ENCODE results near the gene KDR.

KDR gene

DNA sequence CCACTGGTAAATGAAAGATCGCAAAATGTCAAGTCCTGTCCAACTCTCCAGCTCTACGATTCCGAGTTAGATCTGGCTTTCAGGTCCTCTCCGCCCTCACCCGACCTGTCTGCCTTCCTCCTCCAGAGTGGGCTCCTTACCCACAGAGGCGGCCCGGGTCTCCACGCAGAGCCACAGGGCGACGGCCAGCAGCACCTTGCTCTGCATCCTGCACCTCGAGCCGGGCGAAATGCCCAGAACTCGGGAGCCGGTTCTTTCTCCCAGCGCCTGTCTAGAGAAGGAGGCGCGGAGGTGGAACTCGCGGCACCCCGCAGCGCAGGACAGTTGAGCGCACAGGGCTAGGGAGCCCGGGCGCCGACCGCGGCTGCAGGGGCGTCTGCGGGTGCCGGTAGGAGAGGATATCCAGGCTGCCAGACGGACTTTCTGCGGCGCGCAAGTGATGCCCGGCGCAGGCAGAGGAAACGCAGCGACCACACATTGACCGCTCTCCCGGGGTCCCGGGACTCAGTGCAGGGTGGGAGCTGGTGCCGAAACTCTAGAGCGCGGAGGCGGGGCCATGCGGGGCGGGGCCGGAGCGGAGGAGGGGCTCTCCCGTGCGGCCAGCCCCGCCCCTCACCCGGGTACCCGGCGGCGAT lies at the start of gene KDR:
TSS of gene KDR (minus strand) at position 509 of the 635 bp plus-strand sequence. CDS start at position 207, 302 bp downstream.
- DNase-seq, result no peak

DNA sequence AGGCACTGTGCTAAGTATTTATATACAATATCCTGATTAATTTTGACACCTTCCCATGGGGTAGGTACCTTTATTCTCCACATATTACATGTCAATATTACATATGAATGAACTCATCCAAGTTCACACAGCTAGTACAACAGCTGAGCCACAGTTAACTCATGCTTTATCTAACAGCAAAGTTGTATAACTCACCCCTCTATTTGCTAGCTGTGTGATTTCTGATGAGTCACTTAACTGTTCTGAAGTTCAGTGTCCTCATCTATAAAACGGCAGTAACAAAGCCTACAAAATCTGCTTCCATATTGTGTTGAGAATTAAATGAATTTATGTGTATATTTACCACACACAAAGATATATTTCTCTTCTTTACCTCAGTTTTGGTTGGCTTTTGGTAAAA lies 48.2 kb upstream of the KDR start:
- DNase-seq, result no peak

DNA sequence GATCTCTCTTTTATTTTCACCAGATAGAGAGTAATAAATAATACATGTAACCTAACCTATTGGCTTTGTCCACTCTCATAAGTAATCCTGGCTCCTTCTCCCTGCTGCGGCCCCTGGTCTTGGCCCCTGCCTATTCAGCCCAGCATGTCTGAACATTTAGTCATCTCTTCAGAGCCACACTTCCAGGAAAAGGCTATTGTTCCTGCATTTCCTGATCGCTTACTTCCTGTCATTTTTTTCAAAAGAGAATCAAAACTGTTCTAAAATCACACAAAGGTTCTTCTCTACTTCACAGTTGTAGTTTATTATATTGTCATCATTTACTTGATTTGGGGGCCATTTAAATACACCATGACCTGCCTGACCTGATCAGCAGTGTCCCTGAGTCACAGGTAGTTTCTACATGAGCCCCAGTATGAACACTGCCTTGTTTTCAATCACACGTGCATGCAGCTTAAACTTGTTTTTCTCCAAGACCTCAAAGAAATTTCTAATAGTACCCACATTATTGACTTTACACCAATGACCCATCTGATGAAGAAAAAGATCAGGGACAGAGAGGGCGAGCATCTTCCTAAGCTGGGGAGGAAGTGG lies 47.4 kb upstream of the KDR start:
- no peak for DNase-seq

DNA sequence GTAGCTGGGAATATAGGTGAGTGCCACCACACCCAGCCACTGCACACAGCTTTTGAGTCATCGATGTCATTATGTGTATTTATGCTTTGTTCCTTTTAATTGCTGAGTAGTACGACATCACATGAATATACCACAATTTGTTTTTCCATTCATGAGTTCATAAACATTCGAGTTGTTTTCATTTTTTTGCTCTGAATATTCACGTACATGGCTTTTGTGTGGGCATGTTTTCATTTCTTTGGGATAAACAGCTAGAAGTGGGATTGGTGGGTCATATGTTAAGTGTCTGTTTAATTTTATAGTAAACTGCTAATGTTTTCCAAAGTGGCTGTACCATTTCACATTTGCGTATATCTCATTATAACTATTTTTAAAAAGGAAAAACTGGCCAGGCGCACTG lies 45.1 kb upstream of the KDR start:
- DNase-seq, result no peak

DNA sequence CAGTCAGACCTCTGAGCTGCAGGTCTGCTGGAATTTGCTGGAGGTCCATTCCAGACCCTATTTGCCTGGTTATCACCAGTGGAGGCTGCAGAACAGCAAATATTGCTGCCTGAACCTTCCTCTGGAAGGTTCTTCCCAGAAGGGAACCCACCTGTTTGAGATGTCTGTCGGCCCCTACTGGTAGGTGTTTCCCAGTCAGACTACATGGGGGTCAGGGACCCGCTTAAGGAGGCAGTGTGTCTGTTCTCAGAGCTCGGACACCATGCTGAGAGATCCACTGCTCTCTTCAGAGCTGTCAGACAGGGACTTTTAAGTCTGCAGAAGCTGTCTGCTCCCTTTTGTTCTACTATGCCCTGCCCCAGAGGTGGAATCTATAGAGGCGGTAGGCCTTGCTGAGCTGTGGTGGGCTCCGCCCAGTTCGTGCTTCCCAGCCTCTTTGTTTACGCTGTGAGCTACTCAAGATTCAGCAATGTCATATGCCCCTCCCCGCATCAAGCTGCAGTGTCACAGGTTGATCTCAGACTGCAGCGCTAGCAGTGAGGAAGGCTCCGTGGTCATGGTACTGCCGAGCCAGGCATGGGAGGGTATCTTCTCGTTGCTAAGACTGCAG lies 44.1 kb upstream of the KDR start:
- DNase-seq, result no peak

DNA sequence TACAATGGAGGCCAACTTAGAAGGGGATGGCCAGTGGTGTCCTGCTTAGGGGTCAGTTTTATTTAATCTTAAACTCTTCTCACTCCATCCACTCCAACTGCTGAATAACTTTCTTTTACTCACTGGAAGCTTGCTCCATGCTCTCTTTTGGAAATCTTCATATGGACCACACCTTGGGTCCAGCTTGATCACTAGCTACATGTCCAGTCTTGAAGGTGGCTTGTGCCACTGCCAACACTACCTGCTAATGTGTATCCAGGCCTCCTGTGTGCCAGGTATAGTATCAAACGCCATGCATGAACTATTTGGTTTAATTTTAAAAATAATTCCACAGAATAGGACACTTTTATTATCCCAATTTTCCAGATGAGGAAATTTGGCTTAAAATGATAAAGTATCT lies 37.0 kb upstream of the KDR start:
- no peak for DNase-seq

DNA sequence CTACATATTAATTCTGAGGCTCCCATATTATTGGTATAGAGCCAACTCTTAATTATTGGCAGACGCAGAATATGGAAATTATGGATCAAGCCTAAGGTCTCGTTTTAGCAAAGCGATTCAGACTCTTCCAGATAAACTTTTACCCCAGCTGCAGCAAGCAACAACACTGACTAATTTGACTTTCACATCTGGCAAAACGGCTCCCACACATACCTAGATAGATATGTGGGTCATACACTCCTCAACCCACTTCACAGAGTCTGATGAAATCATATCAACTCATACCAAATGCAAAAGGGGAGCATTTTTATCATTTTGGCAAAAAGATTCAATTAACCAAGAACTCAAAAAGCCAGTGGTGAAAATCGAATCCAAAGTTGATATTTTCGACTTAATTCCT lies 36.3 kb upstream of the KDR start:
- DNase-seq, result no peak

DNA sequence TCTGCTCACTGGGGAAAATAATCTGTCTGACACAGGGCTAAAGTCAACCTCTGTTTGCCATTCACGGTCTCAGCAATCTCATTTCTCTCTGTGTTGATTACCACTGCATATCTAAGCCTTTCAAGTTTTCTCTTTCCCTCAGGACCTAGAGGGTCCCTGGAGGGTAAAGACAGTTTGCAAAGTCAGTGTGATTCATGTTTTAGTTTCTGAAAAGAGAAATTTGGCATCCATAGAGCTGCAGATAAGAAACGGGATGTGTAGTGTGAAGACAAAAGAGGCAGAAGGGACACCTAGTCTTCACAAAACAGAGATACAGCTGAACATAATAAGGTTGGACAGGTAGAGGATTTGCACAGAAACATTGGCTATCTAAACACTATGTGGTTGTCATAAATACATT lies 34.5 kb upstream of the KDR start:
- DNase-seq, result no peak

DNA sequence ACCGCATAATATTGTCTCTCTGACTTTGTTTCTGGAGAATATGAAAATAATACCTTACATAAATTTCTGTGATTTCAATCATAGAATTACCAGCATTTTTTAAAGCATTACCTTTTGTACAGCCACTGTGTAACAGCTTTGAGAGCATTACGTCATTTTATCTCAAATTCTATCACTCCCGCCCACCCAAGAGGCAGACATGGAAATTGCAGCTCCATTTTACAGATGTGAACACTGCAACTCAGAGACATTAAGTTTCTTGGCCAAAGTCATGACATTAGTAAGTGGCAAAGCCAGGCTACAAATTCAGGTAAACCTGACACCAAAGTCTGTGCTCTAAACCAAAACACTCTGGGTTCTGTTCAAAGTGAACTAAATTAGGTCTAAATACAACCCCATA lies 33.6 kb upstream of the KDR start:
- no peak for DNase-seq

DNA sequence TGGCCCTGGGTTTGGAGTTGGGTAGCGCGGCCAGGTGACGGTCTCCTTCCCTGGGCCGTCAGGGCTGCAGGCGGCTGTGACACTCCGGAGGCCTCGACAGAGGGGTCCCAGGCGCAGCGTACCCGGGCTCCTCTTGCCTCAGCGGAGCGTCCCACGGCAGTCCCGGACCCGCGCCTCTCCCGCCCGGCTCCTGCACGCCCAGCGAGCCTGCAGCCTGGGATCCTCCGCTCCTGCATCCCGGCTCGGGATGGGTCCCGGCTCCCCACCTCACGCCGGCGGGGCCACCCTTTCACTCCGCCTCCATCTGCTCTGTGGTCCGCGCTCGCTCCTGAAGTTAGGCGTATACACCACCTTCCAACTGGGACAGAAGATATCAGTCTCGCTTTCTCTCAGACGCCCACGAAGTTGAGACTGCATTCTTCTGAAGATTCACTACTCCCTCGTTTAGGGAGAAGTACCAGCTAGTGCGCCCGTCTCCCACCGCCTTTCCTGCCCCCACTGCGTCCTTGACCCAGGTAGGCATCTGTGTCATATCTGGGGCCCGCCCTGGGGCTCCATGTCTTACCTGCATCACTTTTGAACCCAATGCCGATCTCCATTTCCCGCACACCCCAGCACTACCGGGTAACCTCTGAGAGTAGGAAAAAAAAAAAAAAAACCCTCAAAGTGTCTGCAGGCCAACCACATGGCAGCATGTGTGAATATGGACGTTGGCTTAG lies 32.3 kb upstream of the KDR start:
- no peak for DNase-seq

DNA sequence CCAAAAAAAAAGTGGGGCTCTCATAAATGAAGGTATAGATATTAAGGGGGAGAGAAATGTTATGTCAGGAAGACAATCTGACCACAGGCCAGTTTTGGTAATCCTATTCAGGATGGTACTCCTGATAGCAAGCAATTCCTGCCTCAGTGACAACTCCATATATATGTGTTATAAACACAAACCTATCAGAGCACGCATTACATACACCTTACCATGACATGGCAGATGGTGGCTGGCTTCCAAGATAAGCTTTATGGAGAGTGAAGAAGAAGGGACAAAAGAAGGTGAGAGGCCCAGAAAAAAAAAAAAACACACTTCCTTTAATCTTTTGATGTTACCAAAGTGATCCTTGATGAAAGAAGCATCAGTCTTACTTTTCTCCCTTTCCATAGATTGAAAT lies 29.5 kb upstream of the KDR start:
- no peak for DNase-seq

DNA sequence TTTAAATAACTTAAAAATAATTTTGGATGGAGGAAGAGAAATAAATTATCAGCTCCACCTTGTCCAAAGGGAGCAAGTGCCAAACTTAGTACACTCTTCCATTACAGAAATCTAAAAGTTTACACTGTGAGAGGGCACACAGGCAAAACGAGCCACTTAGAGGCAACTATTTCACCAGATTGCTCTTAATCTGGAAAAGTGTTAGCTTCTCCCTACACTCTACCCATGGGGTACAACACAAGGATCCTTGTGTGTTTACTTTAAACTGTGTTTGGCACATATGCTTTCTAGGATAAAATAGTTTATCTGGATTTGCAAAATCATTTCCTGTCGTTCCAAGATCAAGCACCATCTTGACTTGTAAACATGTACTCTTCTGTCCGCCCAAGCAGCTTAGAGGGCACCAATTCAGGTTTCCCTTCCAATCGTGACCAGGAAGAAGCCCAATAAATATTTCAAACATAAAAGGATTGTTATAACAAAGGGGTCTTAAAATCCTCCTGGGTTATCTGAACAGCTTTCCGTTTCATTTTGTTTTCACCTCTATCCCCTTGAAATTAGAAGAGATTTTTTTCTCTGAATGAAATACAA lies 29.0 kb upstream of the KDR start:
- DNase-seq, result no peak

DNA sequence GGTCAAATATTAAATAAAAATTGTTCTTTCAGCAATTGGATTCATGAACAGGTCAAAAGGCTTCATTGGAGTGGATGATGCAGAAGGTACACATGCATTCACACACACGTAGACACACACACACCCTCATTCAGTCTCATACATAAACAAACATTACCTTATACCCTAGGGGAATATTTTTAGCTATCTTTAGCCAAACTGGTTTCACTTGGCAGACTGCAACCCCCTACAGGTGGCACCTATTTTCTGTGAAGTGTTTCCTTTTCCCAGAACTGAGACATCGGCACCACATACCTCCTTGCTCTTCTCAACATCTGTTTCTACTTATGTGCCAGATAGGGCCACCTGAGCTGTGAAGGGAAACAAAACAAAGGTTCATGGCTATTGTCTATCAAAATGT lies 18.5 kb upstream of the KDR start:
- no peak for DNase-seq

DNA sequence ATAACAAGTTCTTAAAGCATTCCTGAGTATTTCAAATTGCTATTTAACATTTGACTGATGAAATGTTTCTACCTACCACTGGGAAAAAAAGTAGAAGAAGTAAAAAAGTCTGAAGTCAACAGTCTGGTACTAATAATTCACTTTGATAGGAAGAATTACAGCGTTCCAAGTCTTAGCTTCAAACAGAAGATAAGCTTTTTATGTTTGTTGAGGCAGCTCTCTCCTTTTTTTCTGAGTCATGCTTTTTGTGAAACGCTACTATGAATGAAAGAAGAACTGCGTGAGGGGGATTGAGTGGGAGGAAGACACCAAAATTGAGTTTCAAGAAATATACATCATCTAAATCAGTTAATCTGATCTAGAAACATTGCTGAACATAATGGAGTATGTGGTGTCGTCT lies 13.0 kb upstream of the KDR start:
- no peak for DNase-seq

DNA sequence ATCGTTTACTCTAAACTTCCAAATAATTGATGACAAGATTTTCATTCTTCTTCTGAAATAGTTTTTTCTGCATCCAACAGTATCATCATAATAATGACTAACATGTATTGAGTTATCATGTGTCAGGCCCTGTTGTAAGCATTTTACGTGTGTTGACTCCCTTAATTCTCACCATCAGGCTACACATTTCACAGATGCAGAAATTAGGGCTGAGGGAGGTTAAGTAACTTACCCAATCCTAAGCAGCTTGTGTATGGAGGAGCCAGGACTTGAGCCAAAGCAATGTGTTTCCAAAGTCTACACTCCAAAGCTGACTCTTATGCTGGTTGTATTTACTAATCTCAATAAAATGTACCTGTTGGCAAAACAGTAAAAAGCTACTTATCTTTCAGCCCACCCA lies 11.2 kb upstream of the KDR start:
- DNase-seq, result no peak

DNA sequence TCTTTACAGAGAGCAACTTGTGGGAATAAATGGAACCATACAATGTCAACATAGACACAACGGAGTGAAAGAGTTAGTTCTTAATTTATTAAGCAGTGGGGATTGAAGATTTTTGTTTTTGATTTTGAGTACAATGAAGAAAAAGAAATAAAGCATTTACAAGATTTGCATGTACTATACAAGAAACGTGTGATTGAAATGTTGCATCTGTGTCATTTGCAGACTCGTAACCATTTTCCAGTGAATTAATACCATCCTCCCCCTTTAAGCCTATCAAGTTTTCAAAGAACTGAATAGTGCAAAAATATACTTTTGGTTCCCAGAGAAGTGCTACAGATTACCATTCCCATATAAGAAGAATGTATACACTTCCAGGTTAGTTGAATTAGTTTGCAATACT lies 8.6 kb upstream of the KDR start:
- DNase-seq, result no peak

DNA sequence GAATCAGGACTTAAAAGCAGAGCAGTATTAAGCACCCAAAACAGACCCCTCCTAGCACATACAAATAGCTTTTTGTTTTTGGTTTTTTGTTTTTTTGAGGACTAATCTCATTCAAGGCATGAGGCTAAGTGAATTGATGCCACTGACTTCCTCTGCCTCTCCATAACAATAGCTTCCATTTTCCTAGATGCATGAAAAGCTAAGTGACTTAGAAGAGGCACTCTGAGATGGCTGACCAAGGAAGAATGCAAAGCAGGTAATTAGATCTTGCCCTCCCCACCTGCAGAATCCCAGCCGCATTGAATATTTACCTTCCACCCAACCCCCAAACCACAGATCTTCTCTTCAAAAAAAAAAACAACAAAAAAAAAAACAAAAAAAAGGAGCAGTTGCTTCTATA lies 7.4 kb upstream of the KDR start:
- DNase-seq, result no peak

DNA sequence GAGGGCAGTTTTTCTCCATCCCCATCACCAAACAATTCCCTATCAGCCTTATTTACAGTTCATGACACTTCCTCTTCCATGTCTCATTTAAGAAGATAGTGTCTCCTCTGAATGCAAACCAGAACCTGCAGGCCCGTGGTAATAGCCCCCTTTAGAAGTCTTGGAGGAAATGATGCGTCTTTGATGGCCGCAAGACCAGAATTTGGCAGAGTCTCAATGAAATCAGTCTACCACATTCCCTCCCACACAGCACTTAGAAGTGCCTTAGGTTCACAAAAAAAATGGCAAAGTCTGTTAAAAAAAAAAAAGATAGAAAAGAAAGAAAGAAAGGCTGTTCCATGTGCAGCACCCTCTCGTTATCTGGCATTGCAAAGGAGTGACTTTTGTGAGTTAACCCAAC lies 2.1 kb upstream of the KDR start:
- DNase-seq, result no peak

DNA sequence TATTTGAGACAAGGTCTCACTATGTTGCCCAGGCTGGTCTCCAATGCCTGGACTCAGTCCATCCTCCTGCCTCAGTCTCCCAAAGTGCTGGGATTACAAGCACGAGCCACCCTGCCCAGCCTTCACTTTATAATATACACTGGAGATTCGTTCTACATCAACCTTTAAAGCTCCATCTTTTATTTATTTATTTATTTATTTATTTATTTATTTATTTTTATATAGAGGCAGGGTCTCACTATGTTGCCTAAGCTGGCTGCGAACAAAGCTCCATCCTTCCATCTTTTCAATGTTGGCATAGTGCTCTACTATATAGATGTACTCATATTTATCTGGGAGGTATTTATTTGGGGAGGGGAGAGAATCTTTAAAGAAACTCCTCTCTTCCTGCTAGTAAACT lies 1.7 kb upstream of the KDR start:
- no peak for DNase-seq

DNA sequence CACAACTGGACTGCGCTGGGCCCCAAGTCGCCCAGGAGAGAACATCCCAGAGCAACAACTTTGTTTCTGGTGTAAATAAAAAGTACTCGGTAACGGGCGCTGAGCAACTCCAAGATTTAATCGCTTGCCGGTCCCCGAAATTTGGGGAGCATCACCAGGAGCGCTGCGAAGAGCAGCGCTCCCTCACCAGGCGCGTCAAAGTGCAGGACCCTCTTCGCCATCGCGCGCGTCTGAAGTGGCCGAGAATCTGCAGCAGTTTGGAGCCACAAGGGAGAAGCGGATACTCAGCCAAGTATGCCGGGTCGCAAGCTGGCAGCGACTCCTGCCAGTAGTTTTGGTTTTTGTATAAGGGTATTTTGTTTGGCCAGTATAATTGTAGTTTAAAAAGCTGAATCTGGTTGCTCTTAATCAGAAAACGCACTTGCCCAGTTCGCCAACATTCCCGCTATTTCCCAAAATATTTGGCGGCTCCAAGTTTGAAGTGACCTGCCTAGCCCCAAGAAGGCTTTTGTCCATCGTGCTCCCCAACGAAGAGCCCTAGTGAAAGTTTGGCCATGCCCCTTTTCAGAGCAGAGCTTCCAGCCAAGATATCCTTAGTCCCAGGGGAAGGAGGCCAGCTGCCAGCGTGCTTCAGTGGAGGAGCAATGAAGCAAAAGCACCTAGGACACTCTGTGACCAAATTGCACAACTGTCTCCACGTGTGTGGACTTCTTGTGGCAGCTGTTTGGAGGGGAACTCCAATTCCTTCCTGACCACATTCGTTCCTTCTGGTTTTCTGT lies 557 bp upstream of the KDR start:
- DNase-seq, result no peak

DNA sequence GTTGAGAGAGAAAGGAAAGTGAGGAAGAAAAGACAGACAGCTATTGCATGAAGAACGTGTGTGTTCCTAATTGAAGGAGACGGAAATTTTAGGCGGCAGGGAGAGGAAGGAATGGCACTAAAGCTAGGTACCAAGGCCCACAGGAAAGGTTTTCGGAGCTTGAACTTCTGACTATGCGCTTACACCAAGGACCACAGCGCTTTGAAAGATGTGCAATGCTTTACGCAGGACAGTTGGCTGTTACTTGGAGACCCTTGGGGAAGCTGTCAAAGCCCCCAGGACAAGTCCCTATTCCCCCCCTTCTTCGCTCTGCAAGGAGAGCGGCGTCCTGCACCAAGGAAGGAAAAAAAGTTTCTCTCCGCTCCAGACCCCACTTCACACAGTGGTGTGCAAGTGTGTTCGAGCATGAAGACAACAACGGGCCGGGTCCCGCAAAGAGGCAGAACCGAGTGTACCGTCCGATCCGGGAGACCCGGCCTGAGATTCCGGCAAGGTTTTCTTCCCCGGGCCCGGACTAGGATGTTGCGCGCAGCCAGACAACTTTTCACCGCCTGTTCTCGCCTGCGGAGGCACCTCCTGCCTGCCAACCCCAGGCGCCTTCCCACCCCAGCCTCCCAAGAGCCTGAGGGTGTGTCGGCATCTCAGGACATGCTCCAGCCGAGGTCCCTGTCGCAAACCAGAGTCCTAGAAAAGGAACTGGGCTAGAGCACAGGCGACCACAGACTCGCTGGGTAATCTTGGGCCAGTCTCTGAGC lies 896 bp downstream of the KDR start:
- no peak for DNase-seq

DNA sequence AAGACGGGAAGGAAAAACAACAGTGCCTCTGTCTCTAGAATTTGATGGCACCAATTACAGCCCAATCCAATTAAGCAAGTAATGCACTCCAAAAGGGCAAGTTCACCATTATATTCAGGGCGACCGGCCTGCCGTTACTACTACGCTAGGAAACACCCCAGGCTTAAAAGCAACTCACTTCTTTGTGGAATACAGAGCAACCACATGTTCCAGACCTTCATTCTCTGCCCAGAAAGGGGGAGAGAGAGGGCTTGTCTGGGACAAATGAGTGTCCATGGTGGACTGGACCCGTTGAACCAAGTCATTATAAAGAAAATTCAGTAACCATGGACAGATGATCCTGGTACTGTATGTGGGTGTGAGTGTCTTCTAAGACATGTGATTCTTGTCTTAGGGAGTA lies 1.6 kb downstream of the KDR start:
- no peak for DNase-seq
